ENCODE results near the gene ANKRD13D.

The ANKRD13D gene

DNA sequence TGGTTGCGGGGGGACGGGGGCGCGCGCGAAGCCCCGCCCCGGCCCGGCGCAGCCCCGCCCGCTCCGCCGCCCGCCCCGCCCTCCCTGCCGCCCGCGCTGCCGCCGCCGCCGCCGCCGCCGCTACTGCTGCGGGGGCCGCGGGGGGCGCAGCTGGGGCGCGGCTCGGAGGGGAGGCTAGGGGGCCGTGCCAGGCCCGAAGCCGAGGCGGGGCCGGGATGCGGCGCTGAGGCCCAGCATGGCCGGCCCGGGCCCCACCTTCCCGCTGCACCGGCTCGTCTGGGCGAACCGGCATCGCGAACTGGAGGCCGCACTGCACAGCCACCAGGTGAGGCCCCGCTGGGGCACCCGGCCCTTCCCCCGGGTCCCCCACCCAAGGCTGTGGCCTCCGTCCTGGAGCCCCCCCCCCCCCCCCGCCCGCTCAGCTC, at the start of gene ANKRD13D:
Gene ANKRD13D (plus strand): TSS at position 78 of the 425 bp plus-strand sequence. CDS start 158 bp downstream, at position 236.
- Histone ChIP-seq H3K9me3 (ENCODE audit: control insufficient read depth in 2 of 2, low read length in 2 of 2) (no peaks in the 10 kb centered on the region), H3K9ac (ENCODE audit: low read length in 2 of 2) (peak within 1 kb of the TSS; percentile 88 to 94), H3K27me3 (ENCODE audit: control insufficient read depth in 1 of 2, insufficient read depth in 2 of 2, low read length in 2 of 2) (no peaks in the 10 kb centered on the region), H3K4me1 (ENCODE audit: control insufficient read depth, insufficient read depth, low read length) (peaks cover 39% of the 10 kb centered on the region), H3K36me3 (ENCODE audit: control insufficient read depth in 2 of 2, insufficient read depth in 2 of 2, low read length in 2 of 2) (peaks cover 11 to 21% of the 10 kb centered on the region in 2 donors), H3K4me3 (ENCODE audit: low read length in 2 of 2) (peak within 1 kb of the TSS; percentile 71 to 84), H3K27ac (ENCODE audit: low read length) (peak within 1 kb of the TSS; percentile 98)

DNA sequence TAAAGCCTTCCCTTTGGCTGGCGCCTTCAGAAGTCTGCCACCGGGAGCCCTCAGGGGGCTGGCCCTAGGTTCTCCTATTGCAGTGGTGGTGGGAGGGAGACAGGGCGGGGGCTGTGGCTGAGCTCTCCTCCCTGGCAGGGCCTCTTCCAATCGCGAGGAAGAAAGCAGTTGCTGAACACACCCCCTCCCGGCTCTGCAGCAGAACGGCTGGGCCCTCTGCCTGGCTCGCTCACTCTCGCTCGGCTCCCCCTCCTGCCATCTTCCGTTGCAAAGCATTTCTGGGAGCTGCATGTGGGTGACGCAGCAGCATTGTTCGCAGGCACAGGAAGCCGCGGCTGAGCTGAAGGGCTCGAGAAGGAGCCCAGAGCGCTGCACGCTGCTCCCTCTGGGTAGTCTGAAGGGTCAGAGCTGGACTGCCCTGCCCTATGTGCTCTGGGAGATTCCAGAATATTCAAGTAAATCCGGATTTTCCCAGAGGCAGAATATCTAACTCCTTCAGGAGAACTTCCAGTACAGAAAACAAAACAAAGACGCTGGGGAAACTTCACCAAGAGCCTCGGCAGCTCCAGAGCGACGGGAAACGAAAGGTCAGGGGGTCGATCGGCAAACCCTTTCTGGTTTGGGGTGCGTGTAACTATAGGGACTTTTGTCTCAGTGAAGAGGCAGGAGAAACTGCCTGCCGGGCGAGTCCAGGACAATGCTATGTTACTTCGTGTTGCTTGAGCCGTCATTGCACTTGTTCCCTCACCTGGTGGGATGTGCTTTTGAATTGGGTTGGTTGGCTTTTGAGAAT, 49.1 kb upstream of the ANKRD13D start:
- peaks cover 11 to 17% of the 10 kb centered on the region in 2 donors for H3K36me3 ChIP-seq (ENCODE audit: control insufficient read depth in 2 of 2, insufficient read depth in 2 of 2, low read length in 2 of 2)
- no peaks in the 10 kb centered on the region for H3K9me3 ChIP-seq (ENCODE audit: control insufficient read depth in 2 of 2, low read length in 2 of 2)
- H3K4me3 ChIP-seq (ENCODE audit: low read length in 2 of 2), result peak overlapping the region; percentile 96 to 99
- no peaks in the 10 kb centered on the region for H3K27me3 ChIP-seq (ENCODE audit: control insufficient read depth in 1 of 2, insufficient read depth in 2 of 2, low read length in 2 of 2)
- H3K27ac ChIP-seq (ENCODE audit: low read length), result peak overlapping the region; percentile 97
- peak overlapping the region; percentile 98 to 100 for H3K9ac ChIP-seq (ENCODE audit: low read length in 2 of 2)
- H3K4me1 ChIP-seq (ENCODE audit: control insufficient read depth, insufficient read depth, low read length), result peaks cover 35% of the 10 kb centered on the region

DNA sequence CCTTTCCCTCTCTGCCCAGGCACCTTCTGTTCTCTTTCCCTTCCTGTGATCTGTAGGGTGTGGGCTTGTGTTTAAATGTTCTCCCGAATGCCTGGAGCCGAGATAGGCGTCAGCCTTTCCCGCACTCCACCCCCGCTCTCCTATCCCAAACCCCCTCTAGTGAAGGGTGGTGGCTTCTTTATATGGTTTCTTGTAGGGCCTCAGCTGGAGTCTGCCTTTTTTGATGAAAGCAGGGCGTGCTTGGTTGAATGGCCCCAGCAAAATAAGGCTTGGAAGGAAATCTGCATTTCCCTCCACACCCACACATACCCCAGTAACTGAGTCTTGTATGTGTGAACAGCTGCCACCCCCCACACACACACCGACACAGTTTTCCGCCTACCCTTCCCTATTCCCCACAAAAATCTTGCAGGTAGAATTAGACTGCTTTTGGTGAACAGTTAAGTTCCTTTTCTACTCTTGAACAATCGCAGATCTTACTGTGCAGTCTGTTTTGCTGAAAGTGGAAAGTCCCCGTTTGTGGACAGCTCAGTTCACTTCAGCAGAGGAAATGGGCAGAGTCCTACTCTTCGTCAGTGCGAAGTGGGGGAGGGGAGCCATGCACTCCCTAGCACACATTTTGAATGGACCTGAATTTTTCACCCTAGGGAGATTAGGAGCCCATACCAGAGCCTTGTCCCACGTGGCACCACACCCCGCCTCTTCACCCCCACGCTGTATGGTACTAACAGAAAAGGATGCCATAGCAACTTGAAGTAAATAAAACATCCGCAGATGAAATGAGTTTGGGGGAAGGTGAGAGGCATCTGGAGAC, 48.3 kb upstream of the ANKRD13D start:
- Histone ChIP-seq H3K9me3 (ENCODE audit: control insufficient read depth in 2 of 2, low read length in 2 of 2) (no peaks in the 10 kb centered on the region), H3K27ac (ENCODE audit: low read length) (peak overlapping the region; percentile 97), H3K36me3 (ENCODE audit: control insufficient read depth in 2 of 2, insufficient read depth in 2 of 2, low read length in 2 of 2) (peaks cover 20 to 24% of the 10 kb centered on the region in 2 donors), H3K4me1 (ENCODE audit: control insufficient read depth, insufficient read depth, low read length) (peaks cover 35% of the 10 kb centered on the region), H3K4me3 (ENCODE audit: low read length in 2 of 2) (peak overlapping the region; percentile 96 to 99), H3K27me3 (ENCODE audit: control insufficient read depth in 1 of 2, insufficient read depth in 2 of 2, low read length in 2 of 2) (no peaks in the 10 kb centered on the region), H3K9ac (ENCODE audit: low read length in 2 of 2) (peak overlapping the region; percentile 98 to 100)

DNA sequence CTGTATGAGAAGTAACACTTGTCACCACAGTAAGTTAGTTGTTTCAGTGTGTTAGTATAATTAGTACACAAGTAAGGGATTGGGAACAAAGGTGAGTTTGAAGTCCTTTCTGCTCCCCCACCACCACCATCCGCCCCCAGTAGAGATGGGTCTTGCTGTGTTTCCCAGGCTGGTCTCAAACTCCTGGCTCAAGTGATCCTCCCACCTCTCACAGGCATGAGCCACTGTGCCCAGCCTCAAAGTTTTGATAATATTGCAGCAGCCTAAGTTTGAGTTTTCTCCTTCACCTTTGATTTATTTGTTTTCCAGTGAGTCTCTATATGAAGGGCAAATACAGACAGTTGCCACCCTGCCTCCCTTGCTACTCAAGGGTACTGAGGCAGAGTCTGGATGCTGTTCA, 46.6 kb upstream of the ANKRD13D start:
- H3K27me3 ChIP-seq (ENCODE audit: control insufficient read depth in 1 of 2, insufficient read depth in 2 of 2, low read length in 2 of 2), result no peaks in the 10 kb centered on the region
- H3K9me3 ChIP-seq (ENCODE audit: control insufficient read depth in 2 of 2, low read length in 2 of 2), result no peaks in the 10 kb centered on the region
- peak overlapping the region; percentile 18 to 96 for H3K4me3 ChIP-seq (ENCODE audit: low read length in 2 of 2)
- H3K4me1 ChIP-seq (ENCODE audit: control insufficient read depth, insufficient read depth, low read length), result peaks cover 35% of the 10 kb centered on the region
- peaks cover 27 to 34% of the 10 kb centered on the region in 2 donors for H3K36me3 ChIP-seq (ENCODE audit: control insufficient read depth in 2 of 2, insufficient read depth in 2 of 2, low read length in 2 of 2)
- no peak overlapping the region for H3K27ac ChIP-seq (ENCODE audit: low read length)
- peak overlapping the region; percentile 29 to 58 for H3K9ac ChIP-seq (ENCODE audit: low read length in 2 of 2)

DNA sequence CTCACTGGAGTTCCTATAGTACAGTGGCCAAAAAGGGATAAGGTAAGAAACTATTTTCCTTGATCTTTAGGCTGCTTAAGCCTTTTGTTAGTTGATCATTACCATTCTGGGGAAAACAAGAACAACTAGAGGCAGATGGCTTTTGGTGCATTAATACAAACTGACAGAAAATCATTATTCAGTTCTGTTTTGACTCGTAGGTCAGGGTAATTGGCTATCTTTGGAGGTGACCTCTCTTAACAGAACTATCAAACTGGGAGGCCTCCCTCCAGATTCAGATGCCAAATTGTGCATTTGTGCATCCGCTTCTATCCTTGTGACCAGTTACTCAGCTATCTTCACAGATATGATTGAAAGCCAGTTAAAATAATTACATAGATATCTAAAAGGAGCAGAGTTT, 46.1 kb upstream of the ANKRD13D start:
- peak overlapping the region; percentile 18 to 96 for H3K4me3 ChIP-seq (ENCODE audit: low read length in 2 of 2)
- H3K9me3 ChIP-seq (ENCODE audit: control insufficient read depth in 2 of 2, low read length in 2 of 2), result no peaks in the 10 kb centered on the region
- peaks cover 32 to 39% of the 10 kb centered on the region in 2 donors for H3K36me3 ChIP-seq (ENCODE audit: control insufficient read depth in 2 of 2, insufficient read depth in 2 of 2, low read length in 2 of 2)
- no peaks in the 10 kb centered on the region for H3K27me3 ChIP-seq (ENCODE audit: control insufficient read depth in 1 of 2, insufficient read depth in 2 of 2, low read length in 2 of 2)
- H3K27ac ChIP-seq (ENCODE audit: low read length), result no peak overlapping the region
- H3K9ac ChIP-seq (ENCODE audit: low read length in 2 of 2), result peak overlapping the region; percentile 29 to 58
- H3K4me1 ChIP-seq (ENCODE audit: control insufficient read depth, insufficient read depth, low read length), result peaks cover 35% of the 10 kb centered on the region

DNA sequence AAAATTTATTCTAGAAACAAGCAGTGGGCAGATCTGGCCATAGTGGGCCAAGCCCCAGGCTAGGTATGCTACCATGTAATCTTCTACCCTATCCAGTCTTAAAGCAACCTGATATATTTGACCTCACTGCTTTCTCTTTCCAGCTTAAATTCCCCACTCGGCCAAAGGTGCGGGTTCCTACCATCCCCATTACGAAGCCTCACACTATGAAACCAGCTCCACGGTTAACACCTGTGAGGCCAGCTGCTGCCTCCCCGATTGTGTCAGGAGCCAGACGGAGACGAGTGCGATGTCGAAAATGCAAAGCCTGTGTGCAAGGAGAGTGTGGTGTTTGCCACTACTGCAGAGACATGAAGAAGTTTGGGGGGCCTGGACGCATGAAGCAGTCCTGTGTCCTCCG, 44.1 kb upstream of the ANKRD13D start:
- H3K27me3 ChIP-seq (ENCODE audit: control insufficient read depth in 1 of 2, insufficient read depth in 2 of 2, low read length in 2 of 2), result no peaks in the 10 kb centered on the region
- H3K9me3 ChIP-seq (ENCODE audit: control insufficient read depth in 2 of 2, low read length in 2 of 2), result no peaks in the 10 kb centered on the region
- H3K4me1 ChIP-seq (ENCODE audit: control insufficient read depth, insufficient read depth, low read length), result peaks cover 23% of the 10 kb centered on the region
- peaks cover 50 to 59% of the 10 kb centered on the region in 2 donors for H3K36me3 ChIP-seq (ENCODE audit: control insufficient read depth in 2 of 2, insufficient read depth in 2 of 2, low read length in 2 of 2)
- no peak overlapping the region for H3K4me3 ChIP-seq (ENCODE audit: low read length in 2 of 2)
- no peak overlapping the region for H3K9ac ChIP-seq (ENCODE audit: low read length in 2 of 2)
- no peak overlapping the region for H3K27ac ChIP-seq (ENCODE audit: low read length)

DNA sequence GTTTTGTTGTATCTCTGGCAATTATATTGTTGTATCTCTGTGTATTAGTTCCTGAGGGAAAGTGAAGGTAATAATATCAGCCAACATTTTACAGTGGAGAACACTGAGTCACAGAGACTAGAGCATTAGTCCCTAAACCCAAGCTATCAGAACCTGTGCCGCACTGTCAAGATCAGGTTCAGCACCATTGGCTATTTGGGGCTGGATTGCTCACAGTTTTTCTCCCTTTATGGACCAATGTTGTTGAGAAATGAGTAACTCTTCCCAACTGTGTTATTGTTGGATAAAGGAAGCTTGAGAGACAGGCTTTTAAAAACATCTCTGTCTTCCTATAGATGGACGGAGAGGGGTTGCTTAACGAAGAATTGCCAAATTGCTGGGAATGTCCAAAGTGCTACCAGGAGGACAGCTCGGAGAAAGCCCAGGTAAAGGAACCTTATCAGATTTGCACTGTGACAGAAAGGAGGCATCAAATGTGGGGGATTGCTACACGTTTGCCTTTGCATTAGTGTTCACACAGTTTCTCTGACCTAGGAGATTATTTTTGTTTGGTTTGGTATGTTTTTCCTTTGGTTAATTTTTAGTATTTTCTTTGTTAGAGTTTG, 41.1 kb upstream of the ANKRD13D start:
- Histone ChIP-seq H3K27ac (ENCODE audit: low read length) (no peak overlapping the region), H3K9me3 (ENCODE audit: control insufficient read depth in 2 of 2, low read length in 2 of 2) (no peaks in the 10 kb centered on the region), H3K4me1 (ENCODE audit: control insufficient read depth, insufficient read depth, low read length) (peaks cover 2% of the 10 kb centered on the region), H3K4me3 (ENCODE audit: low read length in 2 of 2) (no peak overlapping the region), H3K9ac (ENCODE audit: low read length in 2 of 2) (no peak overlapping the region), H3K36me3 (ENCODE audit: control insufficient read depth in 2 of 2, insufficient read depth in 2 of 2, low read length in 2 of 2) (peaks cover 80 to 84% of the 10 kb centered on the region in 2 donors), H3K27me3 (ENCODE audit: control insufficient read depth in 1 of 2, insufficient read depth in 2 of 2, low read length in 2 of 2) (no peaks in the 10 kb centered on the region)

DNA sequence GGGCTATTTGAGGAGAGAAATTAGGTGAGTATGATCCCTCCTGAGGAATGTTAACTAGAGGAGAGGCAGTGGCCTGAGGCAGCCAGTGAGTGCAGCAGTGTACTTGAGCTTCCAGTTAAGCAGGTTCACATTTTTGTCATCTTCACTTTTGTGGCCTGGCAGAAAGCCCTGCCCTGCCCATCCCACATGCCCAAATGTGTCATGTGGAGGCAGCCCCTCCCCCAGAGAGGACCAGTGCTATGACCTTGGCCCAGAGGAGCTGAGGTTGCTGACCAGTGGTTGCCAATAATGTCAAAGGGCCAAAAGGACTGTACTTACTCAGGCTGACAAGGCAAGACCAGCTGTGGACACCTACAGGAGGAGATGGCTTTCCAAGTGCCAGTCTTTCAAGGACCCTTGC, 40.5 kb upstream of the ANKRD13D start:
- Histone ChIP-seq H3K27ac (ENCODE audit: low read length) (no peak overlapping the region), H3K4me1 (ENCODE audit: control insufficient read depth, insufficient read depth, low read length) (no peaks in the 10 kb centered on the region), H3K27me3 (ENCODE audit: control insufficient read depth in 1 of 2, insufficient read depth in 2 of 2, low read length in 2 of 2) (no peaks in the 10 kb centered on the region), H3K9me3 (ENCODE audit: control insufficient read depth in 2 of 2, low read length in 2 of 2) (no peaks in the 10 kb centered on the region), H3K9ac (ENCODE audit: low read length in 2 of 2) (no peak overlapping the region), H3K4me3 (ENCODE audit: low read length in 2 of 2) (no peak overlapping the region), H3K36me3 (ENCODE audit: control insufficient read depth in 2 of 2, insufficient read depth in 2 of 2, low read length in 2 of 2) (peaks cover 84 to 87% of the 10 kb centered on the region in 2 donors)

DNA sequence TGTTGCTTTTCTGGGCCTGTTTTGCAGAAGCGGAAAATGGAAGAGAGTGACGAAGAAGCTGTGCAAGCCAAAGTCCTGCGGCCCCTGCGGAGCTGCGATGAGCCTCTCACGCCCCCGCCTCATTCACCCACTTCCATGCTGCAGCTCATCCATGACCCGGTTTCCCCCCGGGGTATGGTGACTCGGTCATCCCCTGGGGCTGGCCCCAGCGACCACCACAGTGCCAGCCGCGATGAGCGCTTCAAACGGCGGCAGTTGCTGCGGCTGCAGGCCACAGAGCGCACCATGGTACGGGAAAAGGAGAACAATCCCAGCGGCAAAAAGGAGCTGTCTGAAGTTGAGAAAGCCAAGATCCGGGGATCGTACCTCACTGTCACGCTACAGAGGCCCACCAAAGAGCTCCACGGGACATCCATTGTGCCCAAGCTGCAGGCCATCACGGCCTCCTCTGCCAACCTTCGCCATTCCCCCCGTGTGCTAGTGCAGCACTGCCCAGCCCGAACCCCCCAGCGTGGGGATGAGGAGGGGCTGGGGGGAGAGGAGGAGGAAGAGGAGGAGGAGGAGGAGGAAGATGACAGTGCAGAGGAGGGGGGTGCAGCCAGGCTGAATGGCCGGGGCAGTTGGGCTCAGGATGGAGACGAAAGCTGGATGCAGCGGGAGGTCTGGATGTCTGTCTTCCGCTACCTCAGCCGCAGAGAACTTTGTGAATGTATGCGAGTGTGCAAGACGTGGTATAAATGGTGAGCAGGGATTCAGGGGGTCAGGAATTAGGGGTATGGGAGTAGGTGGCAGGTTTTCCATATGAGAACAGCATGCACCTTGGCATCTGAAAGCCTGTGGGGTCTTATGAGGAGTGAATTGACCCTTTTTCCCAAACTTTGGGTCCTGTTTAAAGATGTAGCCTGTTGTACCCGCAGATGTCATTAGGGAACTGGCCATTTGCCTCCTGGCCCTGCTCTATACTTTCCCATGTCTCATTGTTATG, 38.8 kb upstream of the ANKRD13D start:
- no peaks in the 10 kb centered on the region for H3K9me3 ChIP-seq (ENCODE audit: control insufficient read depth in 2 of 2, low read length in 2 of 2)
- H3K9ac ChIP-seq (ENCODE audit: low read length in 2 of 2), result no peak overlapping the region
- H3K27me3 ChIP-seq (ENCODE audit: control insufficient read depth in 1 of 2, insufficient read depth in 2 of 2, low read length in 2 of 2), result no peaks in the 10 kb centered on the region
- peaks cover 87 to 93% of the 10 kb centered on the region in 2 donors for H3K36me3 ChIP-seq (ENCODE audit: control insufficient read depth in 2 of 2, insufficient read depth in 2 of 2, low read length in 2 of 2)
- no peaks in the 10 kb centered on the region for H3K4me1 ChIP-seq (ENCODE audit: control insufficient read depth, insufficient read depth, low read length)
- H3K27ac ChIP-seq (ENCODE audit: low read length), result no peak overlapping the region
- no peak overlapping the region for H3K4me3 ChIP-seq (ENCODE audit: low read length in 2 of 2)

DNA sequence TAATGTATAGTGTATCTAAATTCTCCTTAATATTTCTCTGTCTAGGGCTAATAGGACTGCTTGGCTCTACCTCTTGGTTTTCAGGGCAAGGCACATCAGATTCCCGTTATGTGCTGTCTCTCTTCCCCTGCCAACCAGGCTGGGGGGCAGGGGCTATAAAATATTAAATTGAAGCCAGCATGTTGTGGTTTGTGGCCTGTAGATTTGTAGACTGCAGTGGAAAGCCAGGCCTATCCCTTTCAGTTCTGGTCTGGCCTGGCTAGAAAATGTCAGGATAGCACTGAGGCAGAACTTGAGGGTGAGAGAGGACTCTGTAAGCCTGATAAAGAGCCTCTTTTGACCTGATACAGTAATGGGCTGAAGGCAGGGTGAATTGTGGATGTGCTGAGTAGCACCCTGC, 37.3 kb upstream of the ANKRD13D start:
- H3K9ac ChIP-seq (ENCODE audit: low read length in 2 of 2), result no peak overlapping the region
- no peaks in the 10 kb centered on the region for H3K4me1 ChIP-seq (ENCODE audit: control insufficient read depth, insufficient read depth, low read length)
- H3K36me3 ChIP-seq (ENCODE audit: control insufficient read depth in 2 of 2, insufficient read depth in 2 of 2, low read length in 2 of 2), result peaks cover 89% of the 10 kb centered on the region in 2 donors
- H3K27me3 ChIP-seq (ENCODE audit: control insufficient read depth in 1 of 2, insufficient read depth in 2 of 2, low read length in 2 of 2), result no peaks in the 10 kb centered on the region
- H3K27ac ChIP-seq (ENCODE audit: low read length), result no peak overlapping the region
- no peaks in the 10 kb centered on the region for H3K9me3 ChIP-seq (ENCODE audit: control insufficient read depth in 2 of 2, low read length in 2 of 2)
- no peak overlapping the region for H3K4me3 ChIP-seq (ENCODE audit: low read length in 2 of 2)
